Inflammatory macrophage treated with lipopolysaccharide for 4 hours (primary cell): ENCODE measurements around the gene FBRSL1.

Experiments
- DNase-seq: peaks from one replicate; pipeline ENCODE4 v3.0.0-alpha.2; 2020

FBRSL1 gene

GRCh38 chr12:132500142-132500855, 10.3 kb downstream of the FBRSL1 start:
- peak; percentile 54 for DNase-seq

DNA sequence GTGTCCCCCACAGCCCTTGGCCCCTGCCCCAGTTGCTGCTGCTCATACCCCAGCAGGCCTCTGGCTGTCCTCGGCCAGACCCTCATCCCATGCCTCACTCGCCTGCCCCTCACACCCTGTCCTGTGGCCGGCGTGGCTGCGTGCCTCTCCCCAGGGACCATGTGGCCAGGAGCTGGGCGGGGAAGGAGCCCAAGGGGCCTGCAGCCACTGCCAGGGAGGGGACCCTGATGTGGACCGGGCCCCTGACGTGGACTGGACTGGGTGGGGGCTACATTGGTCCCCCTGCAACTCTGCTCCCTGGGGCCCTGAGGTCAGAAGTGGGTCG, 10.9 kb downstream of the FBRSL1 start:
- no peak for DNase-seq

DNA sequence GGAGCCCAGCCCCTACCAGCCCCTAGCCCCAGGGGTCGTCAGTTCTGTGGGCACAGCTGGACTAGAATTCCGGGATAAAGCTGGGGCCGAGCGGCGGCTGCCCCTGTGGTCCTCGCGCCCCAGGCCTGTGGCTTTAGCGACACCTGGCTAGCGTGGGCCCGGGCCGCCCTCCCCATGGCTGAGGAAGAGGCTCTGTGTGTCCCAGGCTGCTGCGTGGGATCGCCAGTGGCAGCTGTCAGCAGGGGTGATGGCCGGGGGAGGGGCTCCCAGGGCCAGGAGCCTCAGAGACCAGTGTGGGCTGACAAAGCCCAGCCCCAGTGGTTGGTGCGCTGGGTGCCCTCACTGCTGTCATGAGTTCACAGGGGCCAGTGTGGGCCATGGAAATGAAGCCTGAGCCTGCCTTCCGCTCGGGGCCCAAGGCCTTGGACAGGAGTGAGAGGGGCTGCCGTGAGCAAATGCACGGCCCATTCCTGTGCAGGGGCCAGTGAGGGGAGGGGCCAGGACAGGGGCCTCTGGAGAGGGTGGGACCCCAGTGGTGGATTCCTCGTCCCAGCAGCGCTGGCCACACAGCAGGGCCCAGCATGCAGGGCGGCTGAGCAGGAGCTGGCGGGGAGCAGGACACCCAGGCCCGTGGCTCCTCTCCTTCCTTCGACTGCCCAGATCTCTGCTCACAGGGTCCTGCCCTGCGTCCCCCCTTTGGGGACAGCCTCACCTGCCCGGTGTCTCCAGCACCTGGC, 11.4 kb downstream of the FBRSL1 start:
- no peak for DNase-seq

DNA sequence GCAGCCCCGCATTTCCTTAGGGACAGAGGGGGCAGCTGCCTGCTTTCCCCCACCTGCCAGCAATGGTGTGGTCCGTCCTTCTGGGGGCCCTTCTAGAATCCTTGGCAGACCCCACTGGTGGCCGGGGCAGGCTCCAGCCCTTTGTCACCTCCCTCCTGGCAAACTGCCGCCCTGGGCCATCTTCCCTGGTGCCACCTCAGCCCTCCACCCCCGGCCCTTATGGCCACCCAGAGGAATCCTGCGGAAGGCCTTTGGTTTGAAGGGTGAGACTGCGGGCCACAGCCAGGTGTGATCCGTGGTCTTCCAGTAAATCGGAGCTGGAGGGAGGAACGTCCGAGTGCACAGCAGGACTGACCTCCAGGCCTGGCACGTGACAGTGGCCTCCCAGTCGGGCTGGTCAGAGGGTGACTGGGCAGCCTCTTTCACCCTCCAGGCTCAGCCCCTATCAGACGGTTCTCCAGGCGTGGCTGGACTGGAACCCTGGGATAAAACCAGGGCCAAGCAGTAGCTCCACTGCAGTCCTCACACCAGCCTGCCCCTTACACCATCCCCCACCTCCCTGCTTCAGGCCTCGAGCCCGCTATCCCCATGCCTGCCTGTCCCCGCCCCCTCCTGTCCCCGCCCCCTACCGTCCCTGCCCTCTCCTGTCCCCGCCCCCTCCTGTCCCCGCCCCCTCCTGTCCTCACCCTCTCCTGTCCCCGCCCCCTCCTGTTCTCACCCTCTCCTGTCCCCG, 12.4 kb downstream of the FBRSL1 start:
- no peak for DNase-seq

GRCh38 chr12:132502882-132503193, 12.9 kb downstream of the FBRSL1 start:
- DNase-seq = no peak

- DNase-seq = no peak
Measured at GRCh38 chr12:132503618-132504204, 13.8 kb downstream of the FBRSL1 start.

DNA sequence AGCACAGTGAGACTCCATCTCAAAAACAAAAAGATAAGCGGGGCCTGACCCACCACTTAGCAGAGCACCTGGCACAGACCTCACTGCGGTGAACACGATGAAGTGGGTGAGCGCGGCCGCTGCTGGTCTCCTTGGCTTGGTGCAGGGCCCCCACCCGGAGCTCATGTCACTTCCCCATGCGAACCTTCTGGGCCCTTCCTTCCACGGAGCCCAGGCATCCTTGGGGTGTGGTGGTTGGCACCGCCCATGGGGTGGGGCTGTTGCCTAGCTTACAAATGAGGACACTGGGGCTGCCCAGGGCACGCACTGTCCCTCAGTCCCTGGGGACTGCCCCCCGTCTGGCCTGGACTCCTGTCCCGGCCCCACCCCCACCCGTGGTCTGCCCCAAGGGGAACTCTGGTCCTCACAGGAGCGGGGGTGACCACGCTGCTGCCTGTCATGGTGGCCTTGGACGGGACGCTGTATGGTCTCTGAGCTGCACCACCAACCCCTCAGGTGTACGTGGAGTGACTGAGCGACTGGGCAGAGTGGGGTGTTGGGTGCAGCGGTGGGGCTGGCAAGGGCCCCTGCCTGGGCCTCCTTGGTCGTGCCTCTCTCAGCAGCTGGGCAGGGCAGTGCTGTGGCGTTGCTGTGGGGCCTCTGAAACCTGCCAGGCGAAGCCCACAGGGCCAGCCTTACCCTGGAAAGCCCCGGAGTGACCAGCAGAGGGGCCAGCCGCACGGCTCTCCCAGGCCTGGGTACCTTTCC, 15.3 kb downstream of the FBRSL1 start:
- peak; percentile 84 for DNase-seq

- no peak for DNase-seq
Measured at GRCh38 chr12:132505852-132506219, 15.9 kb downstream of the FBRSL1 start.

DNA sequence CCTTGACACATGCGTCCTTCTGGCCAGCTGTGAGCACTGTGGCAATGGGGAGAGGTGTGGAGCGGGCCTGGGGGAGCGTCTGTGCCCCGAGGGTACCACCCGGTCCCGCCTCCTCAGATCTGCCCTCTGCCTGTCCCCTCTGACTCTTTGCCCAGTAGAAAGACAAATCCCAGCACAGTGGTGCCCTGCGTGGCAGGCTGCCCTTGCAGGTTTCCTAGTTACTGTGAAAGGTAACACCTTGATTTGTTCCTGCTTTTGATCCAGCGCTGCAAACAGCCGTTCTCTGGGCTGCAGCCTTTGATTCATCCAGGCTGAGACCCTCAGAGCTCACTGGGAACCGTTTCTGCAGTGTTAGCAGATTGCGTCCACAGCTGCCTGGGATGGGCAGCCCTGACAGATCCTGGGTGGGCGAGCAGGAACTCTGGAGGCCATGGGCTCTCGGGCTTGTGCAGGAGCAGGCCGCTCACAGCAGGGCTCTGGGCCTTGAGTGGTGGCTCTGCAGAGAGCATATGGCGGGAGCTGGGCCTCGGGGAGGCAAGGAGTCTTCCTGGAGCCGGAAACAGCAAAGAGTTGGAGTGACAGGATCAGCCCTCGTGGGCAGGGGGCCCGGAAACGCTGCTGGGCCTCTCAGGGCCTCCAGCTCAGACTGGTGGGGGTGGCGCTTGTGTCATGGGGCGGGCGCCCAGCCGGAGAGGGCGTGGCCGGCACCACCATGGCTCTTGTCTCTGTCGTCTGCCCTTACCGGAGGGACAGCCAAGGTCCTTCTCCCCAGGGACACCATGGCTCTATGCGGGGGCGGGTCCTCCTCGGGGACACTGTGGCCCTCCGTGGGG, 16.6 kb downstream of the FBRSL1 start:
- peak; percentile 73 for DNase-seq

DNA sequence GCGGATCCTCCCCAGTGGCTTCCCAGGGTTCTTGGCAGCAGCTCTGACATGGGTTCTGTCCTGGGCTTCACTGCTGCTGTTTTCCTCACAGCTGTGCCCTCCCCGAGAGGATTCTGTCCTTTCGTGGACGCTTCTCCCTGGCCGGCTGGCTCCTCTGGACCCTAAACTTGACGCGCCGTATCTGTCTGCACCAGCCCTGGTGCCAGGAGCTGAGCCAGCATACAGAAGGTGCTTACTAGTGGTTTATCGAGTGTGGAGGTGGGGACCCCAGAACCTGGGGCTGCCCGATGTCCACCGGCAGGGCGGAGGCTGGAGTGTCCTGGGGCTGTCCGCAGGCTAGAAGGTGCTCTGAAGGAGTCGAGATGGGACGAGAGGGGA, 17.2 kb downstream of the FBRSL1 start:
- DNase-seq = no peak

- no peak for DNase-seq
Measured at GRCh38 chr12:132507656-132508490, 17.9 kb downstream of the FBRSL1 start.

DNA sequence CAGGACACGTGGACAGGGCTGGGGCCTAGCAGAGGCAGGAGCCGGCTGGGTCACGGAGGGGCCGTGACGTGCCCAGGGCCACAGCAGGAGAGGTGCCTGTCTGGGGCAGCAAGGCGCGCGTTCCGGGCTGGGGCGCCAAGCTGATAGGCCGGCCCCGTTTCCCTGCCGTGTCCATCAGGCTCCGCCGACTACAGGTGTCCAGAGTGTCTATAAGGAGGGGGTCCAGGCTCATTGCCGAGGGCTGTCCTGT, 18.5 kb downstream of the FBRSL1 start:
- DNase-seq = no peak

- no peak for DNase-seq
Measured at GRCh38 chr12:132508860-132509732, 19.1 kb downstream of the FBRSL1 start.

- no peak for DNase-seq
Measured at GRCh38 chr12:132510111-132510724, 20.3 kb downstream of the FBRSL1 start.

GRCh38 chr12:132510746-132511477, 21.0 kb downstream of the FBRSL1 start:
- no peak for DNase-seq

- no peak for DNase-seq
Measured at GRCh38 chr12:132511516-132512196, 21.7 kb downstream of the FBRSL1 start.

DNA sequence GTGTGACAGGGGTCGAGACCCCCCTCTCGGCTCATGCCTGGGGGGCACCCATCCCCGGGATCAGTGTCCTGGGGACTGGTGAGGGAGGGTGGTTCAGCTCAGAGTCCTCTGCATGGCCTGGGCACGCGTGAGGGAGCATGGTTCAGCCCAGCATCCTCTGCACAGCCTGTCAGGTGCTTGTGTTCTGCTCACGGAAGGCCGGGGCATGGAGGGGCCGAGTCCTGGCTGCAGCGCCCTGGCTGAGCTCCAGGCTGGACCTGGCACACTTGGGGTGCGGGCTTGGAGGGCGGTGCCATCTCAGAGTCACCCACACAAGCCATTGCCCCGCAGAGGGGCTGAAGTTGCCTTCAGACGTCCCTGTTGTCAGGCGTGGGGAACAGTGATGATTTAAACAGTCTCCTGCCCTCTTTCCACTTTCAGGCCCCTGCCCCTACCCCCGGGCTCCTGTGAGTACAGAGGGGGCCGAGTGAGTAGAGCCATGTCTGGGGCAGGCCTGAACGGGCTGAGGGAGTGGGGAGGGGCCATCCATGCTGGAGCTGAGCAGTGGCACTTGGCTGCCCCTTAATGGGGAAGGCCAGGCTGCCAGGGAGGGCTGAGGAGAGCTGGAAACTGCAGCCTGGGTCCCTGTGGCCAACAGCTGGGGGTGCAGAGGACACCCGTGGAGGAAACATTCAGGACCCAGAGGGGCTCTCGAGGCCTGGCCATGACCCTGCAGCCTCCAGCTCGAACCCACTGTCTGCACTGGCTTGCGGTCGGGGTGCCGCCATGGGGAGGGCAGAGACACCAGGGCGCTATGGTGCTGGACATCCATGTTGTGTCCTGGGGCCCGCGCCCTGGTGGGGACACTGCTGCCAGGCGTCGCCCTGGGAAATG, 22.5 kb downstream of the FBRSL1 start:
- DNase-seq = no peak

DNA sequence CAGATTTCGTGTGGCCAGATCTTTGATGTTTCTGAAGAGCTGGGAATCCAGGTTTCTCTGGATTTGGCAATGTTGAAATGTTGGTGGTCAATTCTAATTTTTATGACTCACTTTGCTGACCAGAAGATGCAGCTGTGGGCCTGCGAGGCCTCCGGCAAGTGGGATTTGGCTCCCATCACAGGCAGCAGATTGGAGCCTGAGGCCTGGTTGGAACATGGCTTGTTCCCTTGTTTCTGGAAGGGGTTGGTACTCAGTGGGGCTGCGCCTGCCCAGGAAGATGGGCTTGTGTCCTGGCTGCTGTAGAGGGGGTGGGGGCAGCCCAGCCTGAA, 23.1 kb downstream of the FBRSL1 start:
- DNase-seq = no peak
